Erythroblast (primary cell): ENCODE data around the gene MAB21L4.

Source experiments
- DNase-seq, 2 experiments: peaks; one replicate each; lab custom pipeline; 2025; lab: John Stamatoyannopoulos, UW
- GATA1 ChIP-seq: IDR thresholded peaks from 2 replicates; pipeline ENCODE4 v1.6.1; 2011; ENCODE audit warnings: low read depth, mild to moderate bottlenecking, control low read depth, low read length, moderate library complexity
- POLR2A ChIP-seq: IDR thresholded peaks from 2 replicates; pipeline ENCODE4 v1.6.1; 2011; ENCODE audit warnings: mild to moderate bottlenecking, low read length

The MAB21L4 gene

DNA sequence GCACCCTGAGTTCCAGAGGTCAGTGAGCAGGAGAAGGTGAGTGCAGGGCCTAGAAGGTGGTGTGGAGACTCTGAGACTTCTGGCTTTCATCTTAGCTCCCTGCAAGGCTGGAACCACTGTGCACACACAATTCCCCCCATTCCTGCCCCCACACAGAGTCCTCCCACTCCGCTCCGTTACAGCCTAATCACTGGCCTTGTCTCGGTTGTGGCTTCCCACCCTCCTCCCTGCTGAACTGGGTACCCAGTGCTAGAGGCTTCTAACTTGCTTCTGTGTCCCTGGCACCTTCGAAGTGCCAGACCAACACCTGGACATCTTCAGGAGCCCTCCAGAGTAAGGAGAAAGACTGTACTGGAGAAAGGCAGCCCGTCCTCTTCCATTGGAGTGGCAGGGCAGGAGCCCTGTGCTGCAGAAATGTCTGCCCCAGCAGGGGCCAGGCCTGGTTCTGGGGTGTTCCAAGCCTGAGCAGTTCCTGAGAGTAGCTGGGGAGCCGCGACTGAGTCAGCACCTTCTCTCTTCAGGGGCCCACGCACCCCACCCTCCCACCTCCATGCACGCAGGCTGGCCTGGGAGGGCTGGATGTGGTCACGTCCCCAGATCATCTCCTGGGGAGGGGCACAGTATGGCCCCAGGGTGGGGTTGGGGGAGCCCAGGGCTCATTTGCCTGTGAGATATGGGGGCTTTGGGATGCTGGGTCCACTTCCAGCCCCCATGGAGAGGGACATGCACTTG is 33.6 kb upstream of the MAB21L4 start:
- DNase-seq: no peak

DNA sequence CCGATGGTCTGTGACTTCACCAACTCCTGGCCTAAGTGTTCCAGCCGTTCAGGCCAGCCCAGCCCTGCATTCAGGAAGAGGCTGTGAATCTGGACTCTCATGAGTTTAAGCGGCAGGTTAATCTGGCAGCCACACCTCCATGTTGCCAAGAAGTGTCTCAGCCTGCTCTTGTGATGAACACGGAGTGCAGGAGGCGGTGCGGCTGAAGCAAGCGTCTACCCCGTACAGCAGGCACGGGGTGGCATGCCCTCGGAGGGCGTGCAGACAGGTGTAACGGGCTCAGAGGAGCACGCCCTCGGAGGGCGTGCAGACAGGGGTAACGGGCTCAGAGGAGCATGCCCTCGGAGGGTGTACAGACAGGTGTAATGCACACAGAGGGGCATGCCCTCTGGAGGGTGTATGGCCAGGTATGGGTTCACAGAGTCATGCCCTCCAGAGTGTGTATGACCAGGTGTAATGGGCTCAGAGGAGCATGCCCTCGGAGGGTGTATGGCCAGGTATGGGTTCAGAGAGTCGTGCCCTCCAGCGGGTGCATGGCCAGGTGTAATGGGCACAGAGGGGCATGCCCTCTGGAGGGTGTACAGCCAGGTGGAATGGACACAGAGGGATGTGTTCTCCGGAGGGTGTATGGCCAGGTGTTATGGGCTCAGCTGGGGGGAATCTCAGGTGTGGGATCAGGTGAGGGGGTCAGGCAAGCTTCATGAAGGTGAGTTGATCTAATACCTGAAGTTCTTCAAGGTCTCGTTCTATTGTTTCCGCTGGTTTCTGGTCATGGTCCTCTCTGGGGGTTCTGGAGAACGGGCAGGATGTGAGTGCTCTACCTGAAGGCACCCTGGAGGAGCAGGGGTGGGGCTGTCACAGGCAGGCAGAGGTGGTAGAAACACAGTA is 32.8 kb upstream of the MAB21L4 start:
- no peak for TF ChIP-seq POLR2A
- TF ChIP-seq GATA1: no peak
- no peak for DNase-seq

More for the DNA sequence above, 33.6 kb upstream of the MAB21L4 start:
- TF ChIP-seq POLR2A (no peak), GATA1 (no peak)

DNA sequence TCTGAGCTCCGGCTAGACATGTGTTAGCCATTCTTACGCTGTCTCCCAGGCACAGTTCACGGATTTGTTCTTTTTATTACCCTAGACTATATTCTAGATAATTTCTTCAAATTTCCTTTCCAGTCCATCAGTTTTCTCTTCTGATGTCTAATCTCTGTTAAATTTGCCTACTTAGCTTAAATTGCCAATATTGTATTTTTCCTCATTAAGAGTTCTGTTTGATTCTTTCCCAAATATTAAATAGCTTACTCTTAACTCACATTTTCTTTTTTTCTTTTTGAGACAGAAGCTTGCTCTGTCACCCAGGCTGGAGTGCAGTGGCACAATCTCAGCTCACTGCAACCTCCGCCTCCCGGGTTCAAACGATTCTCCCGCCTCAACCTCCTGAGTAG is 31.4 kb upstream of the MAB21L4 start:
- no peak for TF ChIP-seq POLR2A
- no peak for DNase-seq

DNA sequence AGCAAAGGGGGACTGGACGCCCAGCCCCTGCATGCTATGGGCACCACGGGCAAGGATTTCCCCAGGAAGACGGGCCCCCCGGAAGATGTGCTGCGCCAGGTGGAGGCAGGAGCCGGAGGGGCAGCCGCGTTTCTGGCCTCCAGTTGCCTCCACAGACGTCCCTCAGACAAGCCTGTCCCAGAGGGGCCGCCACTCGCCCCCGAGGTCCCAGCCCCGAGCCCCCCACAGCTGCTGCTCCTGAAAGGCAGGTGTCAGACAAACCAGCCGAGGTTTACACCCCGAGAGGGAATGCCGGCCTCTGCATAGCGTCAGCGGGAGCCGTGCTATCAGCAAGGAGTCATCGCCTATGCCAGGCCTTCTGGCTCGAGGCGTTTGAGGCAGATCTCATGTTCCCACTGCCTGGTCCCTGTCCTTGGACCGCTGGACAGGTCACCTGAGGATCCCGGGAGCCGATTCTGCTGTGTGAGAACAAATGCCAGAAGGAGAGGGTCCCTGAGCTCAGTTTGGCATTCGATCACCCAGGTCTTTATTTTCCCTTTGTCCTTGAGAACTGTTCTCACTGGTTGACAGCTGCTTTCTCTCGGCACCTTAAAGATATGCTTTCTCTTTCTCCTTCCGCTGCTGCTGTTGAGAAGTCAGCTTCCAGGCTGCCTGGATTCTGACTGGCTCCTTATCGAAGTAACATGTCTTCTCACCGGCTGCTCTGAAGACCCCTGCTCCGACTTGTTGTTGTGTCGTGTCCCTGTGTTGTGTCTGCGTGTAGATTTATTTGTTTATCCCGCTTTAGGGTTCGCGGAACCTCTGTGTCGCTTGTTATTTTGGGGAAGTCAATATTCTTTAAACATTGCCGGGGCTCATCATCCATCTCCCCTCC is 30.8 kb upstream of the MAB21L4 start:
- no peak for TF ChIP-seq GATA1
- no peak for TF ChIP-seq POLR2A
- no peak for DNase-seq

DNA sequence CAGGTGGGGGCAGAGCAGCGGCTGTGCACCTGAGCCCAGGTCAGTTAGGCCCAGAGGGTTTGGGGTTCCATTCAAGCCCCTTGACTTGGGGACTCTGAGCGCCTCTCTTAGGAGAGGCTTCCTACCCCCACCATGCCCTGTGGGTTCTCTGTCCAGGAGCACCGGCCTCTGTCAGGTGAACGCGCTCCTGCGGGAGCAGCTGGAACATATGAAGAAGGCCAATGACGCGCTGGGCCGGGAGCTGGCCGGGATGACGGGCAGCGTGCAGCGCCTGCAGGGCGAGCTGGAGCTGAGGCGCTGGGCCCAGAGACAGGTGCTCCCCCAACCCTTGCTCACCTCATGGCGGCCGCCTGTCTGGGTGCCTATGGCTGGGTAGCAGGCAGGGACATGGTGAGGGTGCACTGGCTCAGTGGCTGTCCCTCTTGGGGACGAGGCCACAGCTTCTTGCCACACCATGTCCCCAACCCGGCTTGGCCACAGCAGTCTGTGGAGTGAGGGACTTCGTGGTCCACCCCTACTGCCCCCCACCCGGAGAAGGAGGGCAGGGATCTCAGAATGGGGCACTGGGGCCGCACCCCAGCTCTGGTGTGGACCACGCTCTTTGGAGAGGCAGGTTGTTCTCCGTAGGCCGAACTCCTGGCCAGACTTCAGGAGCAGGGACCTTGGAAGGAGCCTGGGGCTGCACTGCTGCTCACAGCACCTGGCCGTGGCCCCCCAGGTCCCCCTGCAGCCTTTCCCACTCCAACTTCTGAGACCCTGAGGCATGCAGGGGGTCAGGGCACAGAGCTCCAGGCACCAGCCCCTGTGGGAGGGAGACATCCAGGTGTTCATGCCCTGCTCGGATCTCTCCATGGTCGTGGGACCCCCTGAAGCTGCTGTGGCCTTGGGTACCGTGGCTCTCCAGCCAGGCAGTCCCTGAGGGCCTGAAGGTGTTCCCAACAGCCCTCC is 29.9 kb upstream of the MAB21L4 start:
- TF ChIP-seq GATA1: no peak
- no peak for TF ChIP-seq POLR2A
- no peak for DNase-seq

DNA sequence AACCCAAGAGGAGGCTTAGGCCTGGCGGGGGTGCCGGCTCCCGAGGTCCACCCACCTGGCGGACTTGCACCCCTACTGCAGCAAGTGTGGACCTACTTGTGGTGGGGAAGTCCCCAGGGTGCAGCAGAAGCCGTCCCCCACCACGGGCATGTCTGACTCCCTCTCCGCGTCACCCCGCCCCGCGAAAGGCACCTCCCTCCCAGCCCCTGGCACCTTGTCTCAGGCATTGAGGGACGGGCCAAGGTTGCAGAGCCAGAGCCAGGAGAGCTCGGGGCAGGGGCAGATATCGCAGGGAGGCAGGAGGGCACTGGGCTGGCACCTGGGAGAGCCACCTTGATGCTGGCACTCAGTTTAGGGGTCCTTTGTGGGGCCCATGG is 29.2 kb upstream of the MAB21L4 start:
- DNase-seq: no peak
- no peak for TF ChIP-seq POLR2A
- TF ChIP-seq GATA1: no peak

DNA sequence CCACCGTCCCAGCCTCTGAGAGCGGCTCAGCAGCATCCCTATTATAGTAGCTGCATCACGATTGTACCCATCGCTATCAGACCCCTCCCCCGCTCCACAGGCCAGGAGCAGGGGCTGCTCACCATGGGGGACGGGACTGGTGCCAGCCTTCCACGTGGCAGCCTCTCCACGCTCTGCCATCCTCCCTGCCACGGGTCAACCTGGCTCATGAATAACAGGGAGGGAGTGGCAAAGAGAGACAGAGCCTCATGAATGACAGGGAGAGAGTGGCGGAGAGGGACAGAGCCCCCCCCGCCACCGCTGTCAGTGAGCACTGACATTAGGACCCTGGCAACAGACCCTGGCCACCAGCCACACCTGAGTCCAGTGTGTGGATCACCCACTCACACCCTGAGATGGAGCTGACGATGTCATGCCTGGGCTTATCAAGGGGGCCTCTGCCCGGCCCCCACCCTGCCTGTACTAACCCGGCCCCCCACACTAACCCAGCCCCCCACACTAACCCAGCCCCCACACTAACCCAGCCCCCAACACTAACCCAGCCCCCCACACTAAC is 27.1 kb upstream of the MAB21L4 start:
- no peak for TF ChIP-seq POLR2A
- no peak for TF ChIP-seq GATA1
- DNase-seq: no peak

DNA sequence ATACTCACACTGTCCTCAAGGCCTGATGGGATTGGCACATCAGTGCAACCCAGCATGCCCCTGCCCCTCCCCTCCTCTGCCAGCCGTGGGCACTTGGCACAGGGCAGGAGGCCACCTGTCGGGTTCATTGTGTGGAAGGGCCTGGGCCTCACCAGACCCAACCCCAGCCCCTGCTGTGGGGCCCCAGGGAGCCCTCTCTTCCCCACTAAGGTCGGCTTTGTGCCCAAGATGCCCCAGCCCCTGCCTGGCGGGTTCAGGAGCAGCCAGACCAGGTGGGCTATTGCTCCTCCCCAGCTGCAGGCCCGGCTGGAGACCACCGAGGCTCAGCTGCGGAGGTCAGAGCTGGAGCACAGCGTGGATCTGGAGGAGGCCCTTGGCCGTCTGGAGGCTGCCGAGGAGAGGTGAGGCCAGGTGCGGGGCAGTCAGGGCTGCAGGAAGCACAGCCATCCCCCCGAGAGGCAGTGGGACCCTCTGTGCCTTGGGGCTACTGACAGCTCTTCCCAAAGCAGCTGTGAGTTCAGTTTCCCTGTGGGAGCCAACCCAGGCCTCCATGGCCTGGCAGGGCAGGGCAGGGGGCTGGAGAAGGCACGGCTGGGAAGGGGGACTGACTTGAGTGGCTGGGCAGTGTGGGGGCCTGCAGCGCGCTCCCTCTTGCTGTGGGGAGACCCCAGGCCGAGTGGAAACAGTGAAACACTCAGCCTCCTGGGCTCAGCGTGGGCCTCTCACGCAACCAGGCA is 26.5 kb upstream of the MAB21L4 start:
- TF ChIP-seq GATA1: no peak
- TF ChIP-seq POLR2A: no peak
- DNase-seq: no peak

DNA sequence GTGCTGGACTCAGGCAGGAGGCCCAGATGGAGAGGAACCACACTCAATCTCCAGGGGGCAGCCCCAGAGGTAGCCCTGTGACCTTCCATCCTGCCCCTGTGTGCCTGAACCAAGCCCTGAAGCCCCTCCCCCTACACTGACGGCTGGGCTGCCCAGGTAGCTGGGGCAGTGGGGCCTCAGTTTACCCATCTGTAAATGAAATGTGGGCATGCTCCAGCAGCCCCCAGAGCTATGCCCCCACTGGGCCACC is 26.0 kb upstream of the MAB21L4 start:
- no peak for DNase-seq
- TF ChIP-seq GATA1: no peak
- TF ChIP-seq POLR2A: no peak

DNA sequence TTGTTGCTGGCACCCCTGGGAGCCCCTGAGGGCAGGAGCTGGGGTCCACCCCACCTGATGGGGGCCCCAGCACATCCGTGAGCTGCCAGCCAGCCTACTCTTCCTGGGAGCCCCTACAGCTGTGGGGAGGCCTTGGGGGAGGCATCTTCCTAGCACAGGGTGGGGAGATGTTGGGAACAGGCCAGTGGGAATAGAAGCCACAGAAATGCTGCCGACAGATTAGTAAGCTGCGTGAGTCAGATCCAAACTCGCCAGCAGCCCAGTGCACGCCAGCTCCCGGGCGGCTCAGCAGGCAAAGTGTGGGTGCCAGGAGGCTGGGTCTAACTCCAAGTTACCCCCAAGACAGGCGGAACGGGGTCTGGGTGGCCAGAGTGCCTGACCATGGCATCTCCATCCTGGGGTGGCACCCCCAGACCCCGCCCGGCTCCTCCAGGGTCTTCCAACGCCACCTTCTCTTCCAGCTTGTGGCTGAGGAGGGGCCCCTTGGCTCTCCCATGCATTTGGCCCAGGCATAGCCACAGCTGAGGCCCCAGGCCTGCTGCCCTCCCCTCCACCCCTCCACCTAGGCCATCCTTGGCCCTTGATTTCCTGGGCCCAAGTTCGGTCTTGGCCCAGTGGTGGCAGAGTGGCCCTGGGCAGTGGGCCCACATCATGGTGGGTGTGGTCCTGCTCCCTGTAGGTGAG is 25.5 kb upstream of the MAB21L4 start:
- DNase-seq: no peak
- TF ChIP-seq POLR2A: no peak
- no peak for TF ChIP-seq GATA1

DNA sequence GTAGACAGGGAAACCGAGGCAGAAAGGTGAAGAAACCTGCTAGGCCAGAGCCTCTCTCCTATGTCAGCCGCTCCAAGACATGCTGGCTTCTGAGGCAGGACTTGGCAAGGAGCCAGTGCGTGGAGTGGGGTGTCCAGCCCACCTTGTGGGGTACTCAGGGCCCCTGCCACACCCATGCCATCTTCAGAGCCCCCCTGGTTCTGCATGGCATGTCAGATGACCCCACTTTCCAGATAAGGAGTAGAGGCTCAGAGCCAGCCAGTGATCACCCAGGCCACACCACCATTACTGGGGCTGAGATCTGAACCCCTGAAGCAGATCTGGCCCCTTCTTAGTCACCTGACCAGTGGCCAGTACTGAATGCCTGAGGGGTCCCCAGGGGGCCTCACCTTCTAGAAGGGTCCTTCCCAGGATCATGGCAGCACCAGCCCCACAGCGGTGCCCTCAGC is 24.9 kb upstream of the MAB21L4 start:
- no peak for DNase-seq
- TF ChIP-seq POLR2A: no peak
- TF ChIP-seq GATA1: no peak
